Frontal cortex (tissue), 4 donors: Measurements from ENCODE around the gene ZNF488. TPM values are rescaled to one million over a fixed set of nuclear protein-coding genes. Genes with fewer than 3 reads are reported as not detected.

ENCODE experiments used
- DNase-seq, 2 donors: peaks; one replicate each; pipeline ENCODE4 v3.0.0; 2012; ENCODE audit warnings: low spot score in 2 of 2
- FAIRE-seq: peaks from 2 replicates; lab custom pipeline; 2012; peaks lifted over from hg19 to GRCh38; lab: Jason Lieb, UNC
- total RNA-seq: library from RNA; depleted of rRNA; stranded (reverse); fragments of >200 nt; gene quantifications from one replicate; pipeline ENCODE4 v1.2.3, GENCODE V29; 2014
- donor health status: control.
- donor health status: control.
- donor health status: control.

ZNF488 gene
- total RNA-seq, 1 donor from 2014 or later, result 0.41 TPM

DNA sequence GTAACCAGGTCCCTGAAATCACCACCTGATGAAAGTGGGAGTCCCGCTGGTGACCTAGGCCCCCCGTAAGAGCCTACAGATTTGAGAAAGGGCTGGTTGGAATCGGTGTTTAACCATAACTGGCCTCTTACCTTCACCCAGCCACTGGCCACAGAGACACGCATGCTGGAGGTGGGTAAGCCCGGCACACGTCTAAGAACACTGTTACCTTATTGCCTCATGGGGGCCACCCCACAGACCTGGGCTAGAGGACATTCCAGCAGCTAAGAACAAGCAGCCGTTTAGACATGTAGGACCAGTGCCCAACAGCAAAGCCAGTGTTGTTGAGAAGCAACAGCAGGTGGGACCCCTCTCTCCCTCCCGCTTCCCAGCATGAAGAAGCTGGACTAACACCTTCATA, 64.3 kb downstream of the ZNF488 start:
- DNase-seq (no peak), FAIRE-seq (no peak)

DNA sequence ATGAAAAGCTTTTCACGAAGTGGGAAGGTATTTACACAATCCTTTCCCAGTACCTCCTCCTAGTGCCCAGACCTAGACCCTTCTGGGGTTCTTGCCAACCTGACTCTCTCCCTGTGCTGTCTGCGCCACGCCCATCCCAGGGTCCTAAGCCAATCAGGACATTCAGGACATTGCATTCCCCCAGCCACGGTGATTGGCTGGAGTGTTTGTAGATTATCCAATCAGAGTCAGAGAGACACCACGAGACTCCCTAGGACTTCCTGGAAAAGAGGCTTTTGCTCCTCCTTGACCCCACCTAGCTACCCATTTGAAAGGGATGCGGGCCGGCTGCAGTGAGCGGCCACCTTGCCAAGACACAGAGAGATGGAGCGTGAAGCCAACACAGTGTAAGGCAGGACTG, 65.4 kb downstream of the ZNF488 start:
- no peak for DNase-seq
- FAIRE-seq, result no peak

DNA sequence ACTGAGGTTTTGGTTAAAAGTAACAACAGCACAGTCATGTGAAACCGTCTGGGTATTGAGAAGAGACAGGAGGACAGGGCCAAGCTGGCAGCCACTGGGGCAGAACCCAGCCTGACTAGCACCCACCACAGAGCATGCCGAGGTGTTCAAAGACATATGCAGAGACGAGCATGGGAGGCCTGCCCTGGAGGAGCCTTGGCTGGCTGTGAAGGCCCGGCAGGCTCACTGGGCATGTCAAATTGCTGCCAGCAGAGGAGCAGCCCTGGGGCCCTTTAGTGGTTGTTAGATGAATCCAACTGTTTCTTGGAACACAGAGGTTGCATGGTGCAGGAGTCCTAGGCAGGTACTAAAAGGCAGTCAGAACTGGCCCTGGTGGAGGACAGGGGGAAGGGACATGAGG, 66.8 kb downstream of the ZNF488 start:
- no peak for DNase-seq
- no peak for FAIRE-seq

DNA sequence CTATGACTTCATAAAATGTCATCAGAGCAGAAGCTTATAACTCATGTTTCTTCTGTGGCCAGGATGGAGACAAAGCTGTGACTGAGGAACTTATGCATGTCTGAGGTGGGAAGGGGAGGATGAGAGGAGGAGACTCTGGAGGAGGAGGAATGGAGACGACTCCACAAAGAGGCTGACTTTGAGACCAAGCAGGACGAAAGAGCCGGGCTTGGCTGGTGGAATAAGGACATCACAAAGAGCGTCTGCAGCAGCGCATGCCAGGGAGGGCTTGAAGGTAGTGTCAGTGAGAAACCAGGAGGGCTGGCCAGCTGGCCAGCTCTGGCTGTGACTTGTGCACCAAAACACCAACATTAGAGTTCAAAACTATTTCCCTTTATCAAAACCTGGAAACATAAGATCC, 68.0 kb downstream of the ZNF488 start:
- no peak for FAIRE-seq
- no peak for DNase-seq

Other genes with a start within 250 kb of the ZNF488 start
- 6.5 TPM for gene GDF10, start 84.1 kb downstream of the ZNF488 start, total RNA-seq
- not detected for gene GDF2, start 61.8 kb downstream of the ZNF488 start, total RNA-seq
- gene RBP3, start 35.9 kb downstream of the ZNF488 start, total RNA-seq, result not detected
- not detected for gene ANXA8, start 99.8 kb upstream of the ZNF488 start, total RNA-seq
- gene FAM25G, start 107.4 kb upstream of the ZNF488 start, total RNA-seq, result not detected
- 1.2 TPM for gene AGAP9, start 139.3 kb upstream of the ZNF488 start, total RNA-seq